A549 treated with RU486 at 1 μM for 4 hours (cell line): ENCODE data around the gene CST4. TPM values are rescaled to one million over a fixed set of nuclear protein-coding genes. Genes with fewer than 3 reads are reported as not detected.

ENCODE experiments used
- total RNA-seq: library from RNA; stranded (reverse); fragments of 200-300 nt; extraction: Qiagen RNA extraction; gene quantifications from 5 replicates; pipeline ENCODE4 v1.2.3, GENCODE V29; 2022; ENCODE audit warnings: low read depth

CST4 gene, protein sequence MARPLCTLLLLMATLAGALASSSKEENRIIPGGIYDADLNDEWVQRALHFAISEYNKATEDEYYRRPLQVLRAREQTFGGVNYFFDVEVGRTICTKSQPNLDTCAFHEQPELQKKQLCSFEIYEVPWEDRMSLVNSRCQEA
- total RNA-seq: not detected in 5 replicates

DNA sequence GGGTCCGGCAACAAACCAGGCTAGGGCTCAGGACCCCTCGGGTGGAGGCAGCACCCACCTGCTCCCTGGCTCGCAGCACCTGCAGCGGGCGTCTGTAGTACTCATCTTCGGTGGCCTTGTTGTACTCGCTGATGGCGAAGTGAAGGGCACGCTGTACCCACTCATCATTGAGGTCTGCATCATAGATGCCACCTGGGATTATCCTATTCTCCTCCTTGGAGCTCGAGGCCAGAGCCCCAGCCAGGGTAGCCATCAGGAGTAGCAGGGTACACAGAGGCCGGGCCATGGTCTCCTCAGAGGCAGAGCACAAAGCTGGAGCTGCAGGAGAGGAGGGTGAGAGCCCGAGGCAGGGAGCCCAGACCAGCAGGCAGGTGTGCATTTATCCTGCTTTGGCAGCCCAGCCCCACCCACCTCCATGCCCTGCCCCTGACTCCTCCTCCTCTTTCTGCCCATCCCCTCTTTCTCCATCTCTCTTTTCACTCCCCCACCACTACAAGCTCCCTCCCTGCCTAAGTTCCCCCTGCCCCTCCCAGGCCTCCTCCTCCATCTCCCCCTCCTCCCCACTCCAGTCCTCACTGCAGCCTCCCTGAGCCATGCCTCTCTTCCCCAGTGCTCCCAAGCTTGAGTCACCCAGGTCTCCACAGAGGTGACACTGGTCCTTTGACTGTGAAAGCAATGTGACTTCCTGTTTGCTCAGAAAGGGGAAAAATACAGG, at the start of gene CST4:
CST4 (minus strand) TSS at position 355 of the 715 bp plus-strand sequence; CDS start at position 286, 69 bp downstream.

DNA sequence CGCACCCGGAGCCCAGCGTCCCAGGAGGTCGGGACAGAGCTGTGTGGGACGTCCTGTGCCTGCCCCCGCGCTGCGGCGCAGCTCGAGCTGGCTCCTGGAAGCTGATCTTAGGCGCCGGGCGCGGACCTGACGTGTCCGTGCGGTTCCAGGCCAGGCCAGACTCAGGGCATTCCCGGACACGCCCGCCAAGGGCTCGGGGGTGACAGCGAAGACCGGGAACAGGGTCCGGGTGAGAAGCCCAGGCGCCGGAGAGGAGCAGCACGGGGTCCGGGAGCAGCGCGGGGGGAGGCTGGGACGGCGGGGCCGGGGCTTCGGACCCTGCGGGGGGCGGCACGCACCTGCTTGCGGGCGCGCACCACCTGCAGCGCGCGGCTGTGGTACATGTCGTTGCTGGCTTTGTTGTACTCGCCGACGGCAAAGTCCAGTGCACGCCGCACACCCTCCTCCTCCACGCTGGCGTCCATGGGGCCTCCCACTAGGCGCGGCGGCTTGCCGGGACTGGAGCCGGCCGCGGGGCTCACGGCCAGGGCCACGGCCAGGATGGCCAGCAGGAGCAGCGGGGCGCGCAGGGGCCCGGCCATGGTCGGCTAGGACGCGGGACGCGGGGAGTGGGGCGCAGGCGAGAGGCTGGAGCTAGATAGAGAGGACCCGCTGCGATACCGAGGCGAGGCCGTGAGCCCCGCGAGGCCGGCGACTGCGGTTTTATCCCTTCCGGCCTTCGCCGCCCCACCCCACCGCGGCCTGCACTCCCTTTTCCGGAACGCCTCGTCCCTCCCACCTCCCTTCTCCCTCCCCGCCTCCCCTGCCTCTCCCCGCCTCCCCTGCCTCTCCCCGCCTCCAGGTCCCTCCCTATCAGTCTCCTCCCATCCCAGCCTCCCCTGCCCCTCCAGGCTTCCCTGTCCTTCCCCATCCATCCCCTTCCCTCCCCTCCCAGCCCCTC, 51.3 kb downstream of the CST4 start, which contains the start of gene CST3:
CST3 (minus strand) TSS at position 674 of the 940 bp plus-strand sequence; CDS start at position 581, 93 bp downstream.

Other genes with a start within 250 kb of the CST4 start
- not detected in 5 replicates for gene CSTL1, start 249.4 kb downstream of the CST4 start, total RNA-seq
- gene CST11, start 236.2 kb downstream of the CST4 start, total RNA-seq: not detected in 5 replicates
- gene CST8, start 197.9 kb downstream of the CST4 start, total RNA-seq: not detected in 5 replicates
- not detected in 5 replicates for gene CST9L, start 120.6 kb downstream of the CST4 start, total RNA-seq
- not detected in 5 replicates for gene CST9, start 83.1 kb downstream of the CST4 start, total RNA-seq
- gene CST3, start 51.1 kb downstream of the CST4 start, total RNA-seq: 228 to 416 TPM (median 390 TPM) in 5 replicates
- gene CST1, start 61.9 kb upstream of the CST4 start, total RNA-seq: 0.72 to 1.2 TPM (median 0.85 TPM) in 5 replicates
- 0.23 to 0.53 TPM (median 0.38 TPM) in 3 of 5 replicates, not detected in the others for gene CST2, start 137.7 kb upstream of the CST4 start, total RNA-seq
- gene CST5, start 190.7 kb upstream of the CST4 start, total RNA-seq: not detected in 5 replicates